Erythroblast (primary cell): ENCODE results near the gene PSENEN.

Experiments used
- DNase-seq, 2 experiments: peaks; one replicate each; lab custom pipeline; 2025; lab: John Stamatoyannopoulos, UW
- GATA1 ChIP-seq: IDR thresholded peaks from 2 replicates; pipeline ENCODE4 v1.6.1; 2011; ENCODE audit warnings: low read depth, mild to moderate bottlenecking, control low read depth, low read length, moderate library complexity
- POLR2A ChIP-seq: IDR thresholded peaks from 2 replicates; pipeline ENCODE4 v1.6.1; 2011; ENCODE audit warnings: mild to moderate bottlenecking, low read length

Gene PSENEN

GRCh38 chr19:35755131-35755549, 9.7 kb downstream of the PSENEN start:
- DNase-seq, result no peak
- no peak for TF ChIP-seq GATA1
- no peak for TF ChIP-seq POLR2A

GRCh38 chr19:35755550-35756376, 10.3 kb downstream of the PSENEN start:
- no peak for TF ChIP-seq GATA1
- no peak for TF ChIP-seq POLR2A
- DNase-seq, result peak; percentile 65 to 78

GRCh38 chr19:35756377-35757230, 11.2 kb downstream of the PSENEN start, which contains the start of gene HSPB6:
HSPB6 (minus strand) TSS chr19:35757029; CDS start chr19:35757008, 21 bp downstream.
- DNase-seq, result peak; percentile 54 to 61
- TF ChIP-seq GATA1, result no peak
- TF ChIP-seq POLR2A, result no peak

- DNase-seq, result peak; percentile 83 to 86
- TF ChIP-seq POLR2A (no peak), GATA1 (no peak)
Observed at GRCh38 chr19:35757231-35757748, 11.8 kb downstream of the PSENEN start.

- peak; percentile 99 to 100 for DNase-seq
- TF ChIP-seq GATA1, result no peak
- peak; percentile 92 for TF ChIP-seq POLR2A
Observed at GRCh38 chr19:35757749-35758608, 12.5 kb downstream of the PSENEN start, which contains the start of gene PROSER3. PROSER3 (plus strand) TSS chr19:35758176; CDS start chr19:35758216, 40 bp downstream.

GRCh38 chr19:35759697-35760096, 14.2 kb downstream of the PSENEN start:
- TF ChIP-seq POLR2A, result no peak
- TF ChIP-seq GATA1, result no peak
- DNase-seq, result no peak

- no peak for DNase-seq
- TF ChIP-seq POLR2A (no peak), GATA1 (no peak)
Observed at GRCh38 chr19:35760711-35761349, 15.4 kb downstream of the PSENEN start.

- DNase-seq, result no peak
- TF ChIP-seq GATA1, result no peak
- TF ChIP-seq POLR2A, result no peak
Observed at GRCh38 chr19:35764432-35765315, 19.2 kb downstream of the PSENEN start.

- no peak for DNase-seq
- TF ChIP-seq GATA1 (no peak), POLR2A (no peak)
Observed at GRCh38 chr19:35766571-35767104, 21.2 kb downstream of the PSENEN start.

- no peak for DNase-seq
- TF ChIP-seq GATA1 (no peak), POLR2A (no peak)
Observed at GRCh38 chr19:35767288-35768081, 22.0 kb downstream of the PSENEN start.
